Mesenchymal stem cell (in vitro differentiated cells and primary cell): ENCODE data around the gene TMEM121.
"Not testable (repeated sequence)": the region's sequence is repeated elsewhere in the genome, so short reads cannot be mapped to it uniquely, and the experiment has no call there.

ENCODE experiments used
- DNase-seq: peaks from one replicate; pipeline ENCODE4 v3.0.0-alpha.2; 2013
- H2AFZ ChIP-seq: one replicate; pipeline ENCODE4 v1.6.1; 2013; ENCODE audit warnings: low read depth, mild to moderate bottlenecking, control low read depth, inconsistent platforms, low read length, moderate library complexity
- H2AK5ac ChIP-seq: 2 replicates; pipeline ENCODE4 v1.6.1; 2013; ENCODE audit warnings: low read length, moderate library complexity, mild to moderate bottlenecking, inconsistent platforms; ENCODE audit not compliant: severe bottlenecking
- H2BK120ac ChIP-seq: one replicate; pipeline ENCODE4 v1.6.1; 2013; ENCODE audit warnings: low read depth, mild to moderate bottlenecking, inconsistent platforms, low read length, moderate library complexity
- H2BK12ac ChIP-seq, 2 experiments: one replicate each; pipeline ENCODE4 v1.6.1; 2013; ENCODE audit warnings: inconsistent platforms in 2 of 2, low read length in 2 of 2, mild to moderate bottlenecking in 2 of 2, moderate library complexity in 2 of 2, control low read depth in 1 of 2
- H2BK15ac ChIP-seq: one replicate; pipeline ENCODE4 v1.6.1; 2013; ENCODE audit warnings: mild to moderate bottlenecking, low read depth, inconsistent platforms; ENCODE audit not compliant: poor library complexity, severe bottlenecking
- H2BK5ac ChIP-seq: 2 replicates; pipeline ENCODE4 v1.6.1; 2013; ENCODE audit warnings: low read depth, mild to moderate bottlenecking, low read length, control low read depth, inconsistent platforms; ENCODE audit not compliant: poor library complexity, severe bottlenecking
- H3K14ac ChIP-seq, 2 experiments: one replicate each; pipeline ENCODE4 v1.6.1; 2013; ENCODE audit warnings: inconsistent platforms in 2 of 2, low read length in 2 of 2, control low read depth in 1 of 2, mild to moderate bottlenecking in 1 of 2, moderate library complexity in 1 of 2
- H3K18ac ChIP-seq, 2 experiments: one replicate each; pipeline ENCODE4 v1.6.1; 2013; ENCODE audit warnings: inconsistent platforms in 2 of 2, low read length in 2 of 2, control low read depth in 1 of 2, low read depth in 1 of 2, mild to moderate bottlenecking in 1 of 2
- H3K23ac ChIP-seq, 2 experiments: one replicate each; pipeline ENCODE4 v1.6.1; 2013; ENCODE audit warnings: inconsistent platforms in 2 of 2, low read length in 2 of 2, mild to moderate bottlenecking in 2 of 2, moderate library complexity in 2 of 2, control low read depth in 1 of 2
- H3K27ac ChIP-seq: 2 replicates; pipeline ENCODE4 v1.5.1; 2013; ENCODE audit warnings: mild to moderate bottlenecking, moderate library complexity, low read length, control low read depth, inconsistent platforms; ENCODE audit not compliant: poor library complexity, severe bottlenecking
- H3K27me3 ChIP-seq, 2 experiments: 2 replicates each; pipeline versions ENCODE4 v1.6.1 to v1.7.0; 2013; ENCODE audit warnings: low read length in 2 of 2, mild to moderate bottlenecking in 2 of 2, moderate library complexity in 2 of 2, control low read depth in 1 of 2, inconsistent platforms in 1 of 2; ENCODE audit not compliant: control insufficient read depth in 1 of 2, insufficient read depth in 1 of 2
- H3K36me3 ChIP-seq, 2 experiments: 2 replicates each; pipeline versions ENCODE4 v1.6.1 to v1.7.0; 2013; ENCODE audit warnings: low read length in 2 of 2, control low read depth in 1 of 2, inconsistent platforms in 1 of 2, low read depth in 1 of 2, mild to moderate bottlenecking in 1 of 2; ENCODE audit not compliant: insufficient read depth in 2 of 2, control insufficient read depth in 1 of 2
- H3K4ac ChIP-seq, 2 experiments: one replicate each; pipeline ENCODE4 v1.6.1; 2013; ENCODE audit warnings: inconsistent platforms in 2 of 2, low read length in 2 of 2, mild to moderate bottlenecking in 2 of 2, moderate library complexity in 2 of 2, control low read depth in 1 of 2, low read depth in 1 of 2
- H3K4me1 ChIP-seq: 2 replicates; pipeline ENCODE4 v1.6.1; 2013; ENCODE audit warnings: low read depth, low read length, control low read depth; ENCODE audit not compliant: control insufficient read depth, insufficient read depth
- H3K4me2 ChIP-seq: 2 replicates; pipeline ENCODE4 v1.6.1; 2013; ENCODE audit warnings: low read length, mild to moderate bottlenecking, inconsistent platforms; ENCODE audit not compliant: poor library complexity, severe bottlenecking
- H3K4me3 ChIP-seq, 2 experiments: 2 replicates each; pipeline versions ENCODE4 v1.5.1 to v1.7.0; 2013; ENCODE audit warnings: low read length in 2 of 2, mild to moderate bottlenecking in 2 of 2, control low read depth in 1 of 2, low read depth in 1 of 2; ENCODE audit not compliant: insufficient read depth in 1 of 2
- H3K79me1 ChIP-seq: replicated peaks from 2 replicates; pipeline ENCODE4 v1.6.1; 2013; ENCODE audit warnings: mild to moderate bottlenecking, control low read depth, low read length, inconsistent platforms; ENCODE audit not compliant: poor library complexity, severe bottlenecking
- H3K9ac ChIP-seq: 2 replicates; pipeline ENCODE4 v1.7.0; 2013; ENCODE audit warnings: mild to moderate bottlenecking, low read length, moderate library complexity
- H3K9me3 ChIP-seq: 2 replicates; pipeline ENCODE4 v1.7.0; 2013; ENCODE audit warnings: mild to moderate bottlenecking, low read length; ENCODE audit not compliant: control insufficient read depth
- H4K8ac ChIP-seq: one replicate; pipeline ENCODE4 v1.6.1; 2013; ENCODE audit warnings: inconsistent platforms, mild to moderate bottlenecking, low read length, moderate library complexity
- H4K91ac ChIP-seq: one replicate; pipeline ENCODE4 v1.6.1; 2013; ENCODE audit warnings: mild to moderate bottlenecking, low read length, inconsistent platforms
- WGBS: methylation state at CpG from one replicate; pipeline ENCODE4 v1.1.7; 2013; ENCODE audit warnings: mixed read lengths; 5-methylcytosine and 5-hydroxymethylcytosine counted together

The TMEM121 gene

GRCh38 chr14:105560048-105560669 is 33.8 kb downstream of the TMEM121 start:
- not testable (repeated sequence) for H2BK15ac ChIP-seq, H3K4ac ChIP-seq, H2BK5ac ChIP-seq, H3K9me3 ChIP-seq, H3K18ac ChIP-seq, H3K4me2 ChIP-seq, H3K9ac ChIP-seq, H3K79me1 ChIP-seq, H2AK5ac ChIP-seq, H3K27me3 ChIP-seq, DNase-seq, H3K36me3 ChIP-seq, H3K4me1 ChIP-seq, H2AFZ ChIP-seq, H3K14ac ChIP-seq, H3K23ac ChIP-seq, H2BK120ac ChIP-seq, H4K8ac ChIP-seq, H3K27ac ChIP-seq, H4K91ac ChIP-seq, H3K4me3 ChIP-seq, H2BK12ac ChIP-seq
- WGBS = no CpG with 5 or more reads among the region's 27 CpGs

GRCh38 chr14:105561345-105561744 is 35.0 kb downstream of the TMEM121 start:
- H3K9me3 ChIP-seq, H3K4me3 ChIP-seq, DNase-seq, H3K27ac ChIP-seq, H2BK120ac ChIP-seq, H3K14ac ChIP-seq, H4K91ac ChIP-seq, H3K23ac ChIP-seq, H3K18ac ChIP-seq, H2BK12ac ChIP-seq, H2BK15ac ChIP-seq, H2AK5ac ChIP-seq, H2BK5ac ChIP-seq, H3K79me1 ChIP-seq, H3K4ac ChIP-seq, H3K4me1 ChIP-seq, H3K4me2 ChIP-seq, H3K9ac ChIP-seq, H4K8ac ChIP-seq, H3K36me3 ChIP-seq, H2AFZ ChIP-seq, H3K27me3 ChIP-seq: not testable (repeated sequence)
- WGBS = 87% methylated on average over 3 of the region's 14 CpGs

GRCh38 chr14:105562713-105563346 is 36.4 kb downstream of the TMEM121 start:
- no peak overlapping the region for H4K8ac ChIP-seq
- no peaks in the 10 kb centered on the region for H3K27me3 ChIP-seq
- H2BK120ac ChIP-seq = no peak overlapping the region
- H3K4me2 ChIP-seq = no peak overlapping the region
- H2AK5ac ChIP-seq = no peak overlapping the region
- no peak overlapping the region for H3K23ac ChIP-seq
- H3K4ac ChIP-seq = no peak overlapping the region
- no peak overlapping the region for H3K18ac ChIP-seq
- no peaks in the 10 kb centered on the region for H3K4me1 ChIP-seq
- H4K91ac ChIP-seq = no peak overlapping the region
- H3K9ac ChIP-seq = no peak overlapping the region
- no peak overlapping the region for H3K27ac ChIP-seq
- H3K79me1 ChIP-seq = no peaks in the 10 kb centered on the region
- no peak for DNase-seq
- H2BK12ac ChIP-seq = no peak overlapping the region
- no peak overlapping the region for H2AFZ ChIP-seq
- 83% methylated on average over 4 of the region's 4 CpGs for WGBS
- no peak overlapping the region for H2BK15ac ChIP-seq
- no peaks in the 10 kb centered on the region for H3K36me3 ChIP-seq
- no peaks in the 10 kb centered on the region for H3K9me3 ChIP-seq
- no peak overlapping the region for H3K4me3 ChIP-seq
- H2BK5ac ChIP-seq = no peak overlapping the region
- H3K14ac ChIP-seq = no peak overlapping the region

- no peak for DNase-seq
- no peak overlapping the region for H3K14ac ChIP-seq
Measured at GRCh38 chr14:105563347-105563737, 37.0 kb downstream of the TMEM121 start.

More at GRCh38 chr14:105563347-105563737, 37.0 kb downstream of the TMEM121 start:
- no peak overlapping the region for H2AK5ac ChIP-seq
- H3K4me3 ChIP-seq = no peak overlapping the region
- H3K4me1 ChIP-seq = no peaks in the 10 kb centered on the region
- no peak overlapping the region for H2AFZ ChIP-seq
- H3K9ac ChIP-seq = no peak overlapping the region
- H2BK15ac ChIP-seq = no peak overlapping the region
- H2BK120ac ChIP-seq = no peak overlapping the region
- H3K4ac ChIP-seq = no peak overlapping the region
- H4K91ac ChIP-seq = no peak overlapping the region
- H3K27ac ChIP-seq = no peak overlapping the region
- no peaks in the 10 kb centered on the region for H3K36me3 ChIP-seq
- H3K9me3 ChIP-seq = no peaks in the 10 kb centered on the region
- H3K27me3 ChIP-seq = no peaks in the 10 kb centered on the region
- no peak overlapping the region for H3K23ac ChIP-seq
- no peak overlapping the region for H3K18ac ChIP-seq
- no peak overlapping the region for H2BK5ac ChIP-seq
- H2BK12ac ChIP-seq = no peak overlapping the region
- H3K4me2 ChIP-seq = no peak overlapping the region
- no peak overlapping the region for H4K8ac ChIP-seq
- no peaks in the 10 kb centered on the region for H3K79me1 ChIP-seq
